H9 (cell line): Measurements from ENCODE around the gene PARP9. TPM values are rescaled to one million over a fixed set of nuclear protein-coding genes. Genes with fewer than 3 reads are reported as not detected.

Experiments used
- DNase-seq: peaks from one replicate; pipeline ENCODE4 v3.0.0-alpha.2; 2017
- H2AFZ ChIP-seq: one replicate; pipeline ENCODE4 v1.6.1; 2013; ENCODE audit warnings: mild to moderate bottlenecking, low read length, control low read depth, moderate library complexity
- H2AK5ac ChIP-seq: 2 replicates; pipeline ENCODE4 v1.6.1; 2013; ENCODE audit warnings: low read length, control low read depth, mixed read lengths; ENCODE audit not compliant: insufficient read length
- H2BK120ac ChIP-seq: one replicate; pipeline ENCODE4 v1.6.1; 2013; ENCODE audit warnings: low read depth, mild to moderate bottlenecking, low read length, control low read depth, inconsistent platforms; ENCODE audit not compliant: poor library complexity, severe bottlenecking
- H2BK12ac ChIP-seq: 2 replicates; pipeline ENCODE4 v1.6.1; 2013; ENCODE audit warnings: low read length, control low read depth, mixed read lengths, low read depth; ENCODE audit not compliant: insufficient read length
- H2BK15ac ChIP-seq: 2 replicates; pipeline ENCODE4 v1.6.1; 2013; ENCODE audit warnings: low read depth, low read length, control low read depth
- H2BK20ac ChIP-seq: one replicate; pipeline ENCODE4 v1.6.1; 2013; ENCODE audit warnings: low read depth, mild to moderate bottlenecking, low read length, control low read depth, inconsistent platforms; ENCODE audit not compliant: poor library complexity, severe bottlenecking
- H2BK5ac ChIP-seq: 2 replicates; pipeline ENCODE4 v1.6.1; 2013; ENCODE audit warnings: low read length, control low read depth, mixed read lengths; ENCODE audit not compliant: insufficient read length
- H3K14ac ChIP-seq: 2 replicates; pipeline ENCODE4 v1.6.1; 2013; ENCODE audit warnings: low read length, control low read depth; ENCODE audit not compliant: insufficient read depth
- H3K18ac ChIP-seq: 2 replicates; pipeline ENCODE4 v1.6.1; 2013; ENCODE audit warnings: low read depth, mild to moderate bottlenecking, mixed read lengths, low read length, control low read depth; ENCODE audit not compliant: insufficient read length
- H3K23ac ChIP-seq: 2 replicates; pipeline ENCODE4 v1.6.1; 2013; ENCODE audit warnings: low read length, control low read depth, mixed read lengths, low read depth; ENCODE audit not compliant: insufficient read length
- H3K23me2 ChIP-seq: 2 replicates; pipeline ENCODE4 v1.6.1; 2013; ENCODE audit warnings: low read depth, mild to moderate bottlenecking, mixed read lengths, low read length, control low read depth; ENCODE audit not compliant: insufficient read length, poor library complexity, severe bottlenecking
- H3K27ac ChIP-seq: 2 replicates; pipeline ENCODE4 v1.5.1; 2013; ENCODE audit warnings: low read length, control low read depth, mixed read lengths, low read depth; ENCODE audit not compliant: insufficient read length
- H3K27me3 ChIP-seq: 2 replicates; pipeline ENCODE4 v1.6.1; 2013; ENCODE audit warnings: low read length, control low read depth, inconsistent platforms; ENCODE audit not compliant: insufficient read depth
- H3K4ac ChIP-seq: 2 replicates; pipeline ENCODE4 v1.6.1; 2013; ENCODE audit warnings: low read depth, mild to moderate bottlenecking, control low read depth, inconsistent platforms, low read length, moderate library complexity
- H3K4me1 ChIP-seq: 2 replicates; pipeline ENCODE4 v1.6.1; 2013; ENCODE audit warnings: low read length, control low read depth, inconsistent platforms; ENCODE audit not compliant: insufficient read depth
- H3K4me2 ChIP-seq: 2 replicates; pipeline ENCODE4 v1.6.1; 2013; ENCODE audit warnings: low read length, control low read depth, mixed read lengths; ENCODE audit not compliant: insufficient read length, insufficient read depth
- H3K56ac ChIP-seq: 2 replicates; pipeline ENCODE4 v1.6.1; 2013; ENCODE audit warnings: low read depth, mild to moderate bottlenecking, mixed read lengths, low read length, control low read depth; ENCODE audit not compliant: insufficient read length
- H3K79me1 ChIP-seq: 2 replicates; pipeline ENCODE4 v1.6.1; 2013; ENCODE audit warnings: low read depth, mild to moderate bottlenecking, moderate library complexity, low read length, control low read depth, inconsistent platforms; ENCODE audit not compliant: insufficient read depth, poor library complexity, severe bottlenecking
- H3K79me2 ChIP-seq: 2 replicates; pipeline ENCODE4 v1.6.1; 2013; ENCODE audit warnings: low read length, control low read depth, inconsistent platforms; ENCODE audit not compliant: insufficient read depth
- H3K9ac ChIP-seq: 2 replicates; pipeline ENCODE4 v1.6.1; 2013; ENCODE audit warnings: low read length, control low read depth, mixed read lengths; ENCODE audit not compliant: insufficient read length; ENCODE audit errors: extremely low read depth
- H3K9me3 ChIP-seq: one replicate; pipeline ENCODE4 v1.6.1; 2013; ENCODE audit warnings: low read depth, low read length, inconsistent platforms; ENCODE audit not compliant: control insufficient read depth
- H3T11ph ChIP-seq: one replicate; pipeline ENCODE4 v1.6.1; 2013; ENCODE audit warnings: mild to moderate bottlenecking, low read length, control low read depth, inconsistent platforms
- H4K20me1 ChIP-seq: one replicate; pipeline ENCODE4 v1.6.1; 2013; ENCODE audit not compliant: control insufficient read depth, insufficient read length, insufficient read depth
- H4K5ac ChIP-seq: 2 replicates; pipeline ENCODE4 v1.6.1; 2013; ENCODE audit warnings: low read depth, mild to moderate bottlenecking, mixed read lengths, low read length, control low read depth; ENCODE audit not compliant: insufficient read length
- H4K8ac ChIP-seq: replicated peaks from 2 replicates; pipeline ENCODE4 v1.6.1; 2013; ENCODE audit warnings: low read length, control low read depth, mixed read lengths, low read depth; ENCODE audit not compliant: insufficient read length
- H4K91ac ChIP-seq: 2 replicates; pipeline ENCODE4 v1.6.1; 2013; ENCODE audit warnings: low read depth, mild to moderate bottlenecking, moderate library complexity, mixed read lengths, low read length, control low read depth; ENCODE audit not compliant: insufficient read length
- H3K27ac Mint-ChIP-seq, 3 experiments: 2 replicates in 2 of 3; 3 replicates in 1 of 3; pipeline ENCODE4 v1.8.0; 2020 to 2021; ENCODE audit warnings: mixed read lengths in 3 of 3, mild to moderate bottlenecking in 1 of 3, moderate library complexity in 1 of 3
- H3K27me3 Mint-ChIP-seq: 2 replicates; pipeline ENCODE4 v1.8.0; 2021; ENCODE audit warnings: low read depth, mild to moderate bottlenecking, moderate library complexity, mixed read lengths
- H3K36me3 Mint-ChIP-seq, 3 experiments: 2 replicates in 2 of 3; 3 replicates in 1 of 3; pipeline ENCODE4 v1.8.0; 2020 to 2021; ENCODE audit warnings: low read depth in 3 of 3, mixed read lengths in 3 of 3; ENCODE audit not compliant: insufficient read depth in 1 of 3
- H3K4me1 Mint-ChIP-seq, 2 experiments: 2 replicates each; pipeline ENCODE4 v1.8.0; 2020; ENCODE audit warnings: mixed read lengths in 2 of 2
- H3K4me3 Mint-ChIP-seq, 2 experiments: 2 replicates in 1 of 2; 3 replicates in 1 of 2; pipeline ENCODE4 v1.8.0; 2020 to 2021; ENCODE audit warnings: mild to moderate bottlenecking in 2 of 2, mixed read lengths in 2 of 2, moderate library complexity in 1 of 2
- H3K9me3 Mint-ChIP-seq, 2 experiments: 2 replicates in 1 of 2; 3 replicates in 1 of 2; pipeline ENCODE4 v1.8.0; 2020; ENCODE audit warnings: mild to moderate bottlenecking in 2 of 2, mixed read lengths in 2 of 2, moderate library complexity in 1 of 2
- CTCF ChIP-seq: fragments of 200-600 bp; sonication (generic); conservative IDR thresholded peaks from 3 replicates; pipeline ENCODE4 v1.8.0; 2021; ENCODE audit warnings: antibody characterized with exemption, mild to moderate bottlenecking
- WGBS: extraction: QIAGEN DNeasy Blood & Tissue Kit; methylation state at CpG from one replicate; pipeline ENCODE4 v1.1.7; 2013; ENCODE audit warnings: missing lambda C conversion rate, low lambda C conversion rate, mixed read lengths; ENCODE audit not compliant: insufficient read length; ENCODE audit errors: extremely low coverage; 5-methylcytosine and 5-hydroxymethylcytosine counted together
- total RNA-seq: library from RNA; stranded (reverse); gene quantifications from 2 replicates; pipeline ENCODE4 v1.2.1, GENCODE V29; 2021

The PARP9 gene
- total RNA-seq, 1 experiment from 2014 or later = 3.4 TPM

DNA sequence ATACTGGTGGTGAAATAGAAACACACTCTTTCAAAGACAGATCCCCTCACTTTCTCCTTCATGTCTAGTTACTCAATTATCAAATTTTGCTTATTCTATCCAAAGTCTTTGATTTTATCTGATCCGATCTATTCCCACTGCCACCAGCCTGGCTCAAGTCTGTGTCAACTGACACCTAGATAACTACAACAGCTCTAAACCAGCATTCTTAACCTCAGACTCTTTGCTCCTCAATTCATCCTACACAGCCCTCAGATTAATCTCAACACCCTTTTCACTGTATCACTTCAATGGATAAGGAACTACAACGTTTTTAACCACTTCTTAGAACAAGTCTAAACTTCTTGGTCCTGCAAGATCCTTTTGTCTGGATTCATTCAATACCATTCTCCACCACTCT is 58.4 kb downstream of the PARP9 start:
- Histone ChIP-seq H2BK12ac (no peak overlapping the region), H4K5ac (no peak overlapping the region), H4K20me1 (no peaks in the 10 kb centered on the region), H3K4me2 (no peak overlapping the region), H2BK15ac (no peak overlapping the region), H3K56ac (no peak overlapping the region), H2BK5ac (no peak overlapping the region), H3K23me2 (no peaks in the 10 kb centered on the region), H4K91ac (no peak overlapping the region), H3K27ac (no peak overlapping the region), H3K79me1 (peaks cover 3% of the 10 kb centered on the region), H2BK120ac (no peak overlapping the region), H2AK5ac (no peak overlapping the region), H3K27me3 (no peaks in the 10 kb centered on the region), H3K14ac (no peak overlapping the region), H4K8ac (no peak overlapping the region), H3K23ac (no peak overlapping the region), H3K4ac (no peak overlapping the region), H3K9ac (no peak overlapping the region), H3K18ac (no peak overlapping the region), H3T11ph (no peak overlapping the region), H3K79me2 (peaks cover 23% of the 10 kb centered on the region), H3K4me1 (no peaks in the 10 kb centered on the region), H2AFZ (no peak overlapping the region), H3K9me3 (no peaks in the 10 kb centered on the region), H2BK20ac (no peak overlapping the region)
- no peaks in the 10 kb centered on the region for H3K27me3 Mint-ChIP-seq
- WGBS = no CpG with 5 or more reads among the region's 2 CpGs
- no peak overlapping the region for H3K4me3 Mint-ChIP-seq
- no peak overlapping the region for H3K27ac Mint-ChIP-seq
- no peak for DNase-seq
- no peaks in the 10 kb centered on the region for H3K9me3 Mint-ChIP-seq
- H3K4me1 Mint-ChIP-seq = peaks cover 33 to 43% of the 10 kb centered on the region in 2 experiments
- no peaks in the 10 kb centered on the region; a peak in 2 of 7 replicates for H3K36me3 Mint-ChIP-seq
- no peak for TF ChIP-seq CTCF
